ENCODE measurements around the gene RPS18. TPM values are rescaled to one million over a fixed set of nuclear protein-coding genes. Genes with fewer than 3 reads are reported as not detected.

RPS18 gene
- total RNA-seq, 1 donor from 2014 or later: 3,296 TPM

- Histone ChIP-seq H3K36me3 (peaks cover 0 to 39% of the 10 kb centered on the region in 2 donors), H3K4me1 (peaks cover 58% of the 10 kb centered on the region), H3K27me3 (no peaks in the 10 kb centered on the region), H3K27ac (peak overlapping the region; percentile 86), H3K9me3 (no peaks in the 10 kb centered on the region), H3K4me3 (peak overlapping the region; percentile 61 to 86)
- DNase-seq (ENCODE audit: extremely low spot score in 2 of 2): no peak
- TF ChIP-seq CTCF (IDR thresholded peaks at IDR 0.05) (no peak), POLR2AphosphoS5 (IDR thresholded peaks at IDR 0.05; ENCODE audit: insufficient read depth in 1 of 2, low read depth in 1 of 2) (no peak), POLR2A (IDR thresholded peaks at IDR 0.05) (no peak)
- intact Hi-C loops (cut with DNase I): loop anchor here (5.0 kb wide), 1 partner anchor 301 kb away; no protein-coding TSS in a partner anchor
These were observed 4.6 kb downstream of the RPS18 start for GRCh38 chr6:33276581-33276863.

- no peaks in the 10 kb centered on the region for H3K27me3 ChIP-seq
- intact Hi-C loops (cut with DNase I): loop anchor here (5.0 kb wide), 1 partner anchor 300 kb away; no protein-coding TSS in a partner anchor
- no peaks in the 10 kb centered on the region for H3K9me3 ChIP-seq
- peaks cover 58% of the 10 kb centered on the region for H3K4me1 ChIP-seq
- no peak for DNase-seq (ENCODE audit: extremely low spot score in 2 of 2)
- TF ChIP-seq CTCF (IDR thresholded peaks at IDR 0.05) (peak in 2 of 3 experiments; percentile 40), POLR2A (IDR thresholded peaks at IDR 0.05) (peak in 1 of 2 donors; percentile 41), POLR2AphosphoS5 (IDR thresholded peaks at IDR 0.05; ENCODE audit: insufficient read depth in 1 of 2, low read depth in 1 of 2) (peak in 1 of 2 donors; percentile 78)
- peak within 1 kb of the TSS; percentile 86 for H3K27ac ChIP-seq
- H3K36me3 ChIP-seq: peaks cover 0 to 39% of the 10 kb centered on the region in 2 donors
- peak within 1 kb of the TSS; percentile 61 to 86 for H3K4me3 ChIP-seq
These were observed 5.2 kb downstream of the RPS18 start, which contains the start of gene B3GALT4 for GRCh38 chr6:33276864-33277662. Gene B3GALT4, plus strand, starts transcription at chr6:33277123. Its CDS starts 297 bp downstream, at chr6:33277420.

GRCh38 chr6:33277663-33278391 is 6.0 kb downstream of the RPS18 start:
- Histone ChIP-seq H3K36me3 (peaks cover 0 to 45% of the 10 kb centered on the region in 2 donors), H3K4me3 (peak overlapping the region; percentile 61 to 86), H3K27me3 (no peaks in the 10 kb centered on the region), H3K9me3 (no peaks in the 10 kb centered on the region), H3K27ac (peak overlapping the region; percentile 86), H3K4me1 (peaks cover 50% of the 10 kb centered on the region)
- TF ChIP-seq POLR2A (IDR thresholded peaks at IDR 0.05) (no peak), CTCF (IDR thresholded peaks at IDR 0.05) (no peak), POLR2AphosphoS5 (IDR thresholded peaks at IDR 0.05; ENCODE audit: insufficient read depth in 1 of 2, low read depth in 1 of 2) (no peak)
- intact Hi-C loops (cut with DNase I): loop anchor here (5.0 kb wide), 1 partner anchor 299 kb away; no protein-coding TSS in a partner anchor
- DNase-seq (ENCODE audit: extremely low spot score in 2 of 2): no peak

- Histone ChIP-seq H3K36me3 (peaks cover 0 to 48% of the 10 kb centered on the region in 2 donors), H3K27me3 (no peaks in the 10 kb centered on the region), H3K27ac (no peak overlapping the region), H3K9me3 (no peaks in the 10 kb centered on the region), H3K4me3 (peak overlapping the region in 1 of 2 donors; percentile 61), H3K4me1 (peaks cover 45% of the 10 kb centered on the region)
- no peak for DNase-seq (ENCODE audit: extremely low spot score in 2 of 2)
- intact Hi-C loops (cut with DNase I): loop anchor here (5.0 kb wide), 1 partner anchor 299 kb away; no protein-coding TSS in a partner anchor
- no peak for TF ChIP-seq POLR2AphosphoS5 (IDR thresholded peaks at IDR 0.05; ENCODE audit: insufficient read depth in 1 of 2, low read depth in 1 of 2)
- TF ChIP-seq POLR2A (IDR thresholded peaks at IDR 0.05): no peak
- no peak for TF ChIP-seq CTCF (IDR thresholded peaks at IDR 0.05)
These were observed 6.5 kb downstream of the RPS18 start for GRCh38 chr6:33278392-33278741.

Data from vagina (tissue), 2 donors.